22Rv1 (cell line): ENCODE data around the gene CASP10.

Experiments used
- CTCF ChIP-seq: fragments of 450-650 bp; IDR thresholded peaks from 2 replicates; pipeline ENCODE4 v1.5.1; 2017; ENCODE audit warnings: mild to moderate bottlenecking
- ZFX ChIP-seq: fragments of 450-650 bp; IDR thresholded peaks from 2 replicates; pipeline ENCODE4 v1.6.1; 2017; ENCODE audit warnings: antibody characterized with exemption, borderline replicate concordance

GRCh38 chr2:201219328-201220096, 36.6 kb downstream of the CASP10 start:
- TF ChIP-seq CTCF (no peak), ZFX (no peak)
